Subcutaneous adipose tissue (tissue), 4 donors: Measurements from ENCODE around the gene ATP2C2. TPM values are rescaled to one million over a fixed set of nuclear protein-coding genes. Genes with fewer than 3 reads are reported as not detected.

Experiments used
- total RNA-seq, 4 donors: library from RNA; depleted of rRNA; stranded (reverse); fragments of >200 nt; gene quantifications; one replicate each; pipeline ENCODE4 v1.1.0, GENCODE V29; 2016
- TF ChIP-seq, protein P1 (sequence below): fragments of 450-650 bp; IDR thresholded peaks from one replicate; pipeline ENCODE4 v1.5.1; 2016; ENCODE audit warnings: low read depth, mild to moderate bottlenecking, control low read depth, antibody characterized with exemption, moderate library complexity

Gene ATP2C2
- total RNA-seq, 4 donors from 2014 or later: not detected

DNA sequence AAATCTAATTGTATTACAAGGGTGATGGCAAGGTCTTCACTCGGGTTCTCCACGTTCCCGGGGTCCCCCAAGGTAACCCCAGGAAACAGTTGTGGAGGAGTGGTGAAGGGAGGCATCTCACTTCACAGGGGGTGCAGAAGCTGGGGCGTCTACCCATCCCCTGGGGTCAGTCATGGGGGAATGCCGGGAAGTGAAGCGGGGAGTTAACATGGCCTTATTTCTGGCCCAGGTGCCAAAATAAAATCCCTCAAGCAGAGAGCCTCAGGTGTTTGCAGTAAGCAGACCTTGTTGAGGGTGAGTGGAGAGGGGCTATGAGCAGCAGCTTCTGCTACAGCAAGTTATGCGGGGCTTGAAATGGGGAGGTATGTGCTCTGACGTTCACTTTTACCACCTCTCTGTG lies 9.0 kb upstream of the ATP2C2 start:
- TF ChIP-seq, protein P1, sequence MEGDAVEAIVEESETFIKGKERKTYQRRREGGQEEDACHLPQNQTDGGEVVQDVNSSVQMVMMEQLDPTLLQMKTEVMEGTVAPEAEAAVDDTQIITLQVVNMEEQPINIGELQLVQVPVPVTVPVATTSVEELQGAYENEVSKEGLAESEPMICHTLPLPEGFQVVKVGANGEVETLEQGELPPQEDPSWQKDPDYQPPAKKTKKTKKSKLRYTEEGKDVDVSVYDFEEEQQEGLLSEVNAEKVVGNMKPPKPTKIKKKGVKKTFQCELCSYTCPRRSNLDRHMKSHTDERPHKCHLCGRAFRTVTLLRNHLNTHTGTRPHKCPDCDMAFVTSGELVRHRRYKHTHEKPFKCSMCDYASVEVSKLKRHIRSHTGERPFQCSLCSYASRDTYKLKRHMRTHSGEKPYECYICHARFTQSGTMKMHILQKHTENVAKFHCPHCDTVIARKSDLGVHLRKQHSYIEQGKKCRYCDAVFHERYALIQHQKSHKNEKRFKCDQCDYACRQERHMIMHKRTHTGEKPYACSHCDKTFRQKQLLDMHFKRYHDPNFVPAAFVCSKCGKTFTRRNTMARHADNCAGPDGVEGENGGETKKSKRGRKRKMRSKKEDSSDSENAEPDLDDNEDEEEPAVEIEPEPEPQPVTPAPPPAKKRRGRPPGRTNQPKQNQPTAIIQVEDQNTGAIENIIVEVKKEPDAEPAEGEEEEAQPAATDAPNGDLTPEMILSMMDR: no peak

DNA sequence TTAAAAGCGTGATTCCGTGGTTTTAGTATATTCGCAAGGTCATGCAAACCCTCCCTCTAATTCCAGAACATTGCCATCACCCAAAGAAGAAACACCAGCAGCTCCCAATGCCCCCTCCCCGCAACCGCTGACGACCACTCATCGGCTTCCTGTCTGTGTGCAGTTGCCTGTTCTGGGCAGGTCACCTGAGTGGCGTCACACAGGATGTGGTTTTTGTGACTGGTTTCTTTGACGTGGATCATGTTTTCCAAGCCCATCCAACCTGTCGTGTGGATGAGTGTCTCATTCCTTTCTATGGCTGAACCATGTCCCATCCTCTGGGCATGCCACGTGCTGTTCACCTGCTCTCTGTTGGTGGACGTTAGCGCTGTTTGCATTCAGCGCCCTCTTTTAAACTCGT lies 8.2 kb upstream of the ATP2C2 start:
- TF ChIP-seq, protein P1: no peak

DNA sequence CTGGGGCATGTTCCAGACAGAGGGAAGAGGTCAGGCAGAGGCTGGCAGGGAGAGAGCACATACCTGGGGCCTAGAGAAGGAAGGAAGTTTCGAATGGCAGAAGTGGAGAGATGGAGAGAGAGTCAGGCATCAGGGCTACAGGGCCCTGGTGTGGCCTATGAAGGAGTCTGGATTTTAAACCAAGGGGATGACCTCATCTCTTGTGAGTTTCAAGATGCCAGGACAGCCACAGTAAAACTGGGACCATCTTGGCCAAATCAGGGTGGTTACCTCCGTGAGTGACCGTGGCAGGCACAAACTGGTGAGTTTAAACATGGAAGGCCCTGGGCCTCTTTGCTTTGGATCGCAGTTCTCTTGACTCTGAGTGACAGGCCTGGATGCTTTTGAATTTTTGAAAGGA lies 7.6 kb upstream of the ATP2C2 start:
- TF ChIP-seq, protein P1: no peak

GRCh38 chr16:84361546-84361945 lies 6.8 kb upstream of the ATP2C2 start:
- TF ChIP-seq, protein P1: no peak

GRCh38 chr16:84362471-84362941 lies 5.8 kb upstream of the ATP2C2 start:
- TF ChIP-seq, protein P1: no peak

GRCh38 chr16:84366208-84366607 lies 2.1 kb upstream of the ATP2C2 start:
- TF ChIP-seq, protein P1: no peak

DNA sequence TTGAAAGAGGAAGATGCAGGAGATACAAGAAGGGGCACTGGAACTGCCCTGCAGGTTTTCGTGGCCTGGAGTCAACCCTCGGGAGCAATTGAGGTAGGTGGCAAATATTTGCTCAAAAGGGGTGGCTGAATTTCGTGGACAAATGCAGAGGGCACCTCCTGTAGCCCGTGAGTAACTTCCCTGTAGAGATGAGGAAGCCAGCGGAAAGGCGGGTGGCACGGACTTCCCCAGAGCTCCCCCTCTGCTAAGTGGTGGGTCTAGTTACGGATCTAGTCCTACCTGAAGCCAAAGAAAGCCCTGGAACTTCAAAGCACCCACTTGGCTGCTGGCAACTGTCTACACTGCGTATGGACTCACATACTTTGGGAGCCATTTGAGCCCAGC lies 1.0 kb upstream of the ATP2C2 start:
- TF ChIP-seq, protein P1: no peak
